OCI-LY1 (cell line): Measurements from ENCODE around the gene CORO1C.
A peak's percentile ranks its signal among the peaks of the same experiment; 100 is the strongest.

Experiments
- EZH2 ChIP-seq: fragments of 200-600 bp; sonication (generic), shearing (Covaris generic); IDR thresholded peaks from 2 replicates; pipeline ENCODE4 v1.8.0; 2017; ENCODE audit warnings: borderline replicate concordance, mixed run types, mild to moderate bottlenecking, antibody characterized with exemption, low read length, moderate library complexity, mixed read lengths
- TF ChIP-seq, protein P1 (sequence below): fragments of 200-600 bp; sonication (generic), shearing (Covaris generic); IDR thresholded peaks from 2 replicates; pipeline ENCODE4 v1.5.1; 2017; ENCODE audit warnings: mild to moderate bottlenecking, antibody characterized with exemption, low read length, moderate library complexity, mixed read lengths

- TF ChIP-seq, protein P1, sequence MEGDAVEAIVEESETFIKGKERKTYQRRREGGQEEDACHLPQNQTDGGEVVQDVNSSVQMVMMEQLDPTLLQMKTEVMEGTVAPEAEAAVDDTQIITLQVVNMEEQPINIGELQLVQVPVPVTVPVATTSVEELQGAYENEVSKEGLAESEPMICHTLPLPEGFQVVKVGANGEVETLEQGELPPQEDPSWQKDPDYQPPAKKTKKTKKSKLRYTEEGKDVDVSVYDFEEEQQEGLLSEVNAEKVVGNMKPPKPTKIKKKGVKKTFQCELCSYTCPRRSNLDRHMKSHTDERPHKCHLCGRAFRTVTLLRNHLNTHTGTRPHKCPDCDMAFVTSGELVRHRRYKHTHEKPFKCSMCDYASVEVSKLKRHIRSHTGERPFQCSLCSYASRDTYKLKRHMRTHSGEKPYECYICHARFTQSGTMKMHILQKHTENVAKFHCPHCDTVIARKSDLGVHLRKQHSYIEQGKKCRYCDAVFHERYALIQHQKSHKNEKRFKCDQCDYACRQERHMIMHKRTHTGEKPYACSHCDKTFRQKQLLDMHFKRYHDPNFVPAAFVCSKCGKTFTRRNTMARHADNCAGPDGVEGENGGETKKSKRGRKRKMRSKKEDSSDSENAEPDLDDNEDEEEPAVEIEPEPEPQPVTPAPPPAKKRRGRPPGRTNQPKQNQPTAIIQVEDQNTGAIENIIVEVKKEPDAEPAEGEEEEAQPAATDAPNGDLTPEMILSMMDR, result 0 out of 2 replicates have a peak, but pooled peaks have one; percentile 8
- no peak for TF ChIP-seq EZH2
These were observed 41.8 kb downstream of the CORO1C start for GRCh38 chr12:108689314-108690190.
